ENCODE results near the gene PRDM11. TPM values are rescaled to one million over a fixed set of nuclear protein-coding genes. Genes with fewer than 3 reads are reported as not detected.
A peak's percentile ranks its signal among the peaks of the same experiment; 100 is the strongest.

The PRDM11 gene
- total and polyA plus RNA-seq, 4 donors: 0.64 to 6.9 (median 2.8) TPM

DNA sequence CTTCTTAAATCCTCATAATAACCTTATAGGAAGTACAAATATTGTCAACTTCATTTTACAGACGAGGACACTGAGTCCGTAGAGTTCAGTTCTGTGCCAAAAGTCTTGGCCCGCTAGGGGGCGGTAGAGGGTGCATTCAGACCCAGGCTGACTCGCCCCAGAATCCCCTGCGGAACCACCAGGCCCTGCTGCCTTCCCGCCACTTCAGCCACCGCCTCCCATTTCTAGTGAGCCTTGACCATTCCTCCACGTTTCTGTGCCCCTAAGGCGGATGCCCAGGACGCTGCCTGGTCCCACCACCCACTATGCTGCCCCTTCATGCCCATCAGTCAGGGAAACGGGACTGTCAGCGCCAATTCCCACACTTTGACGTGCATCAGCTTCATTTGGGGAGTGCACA lies 120.6 kb downstream of the PRDM11 start:
- Histone ChIP-seq H3K27ac (ENCODE audit: low read depth in 1 of 2, low read length in 2 of 2) (no peak overlapping the region), H3K4me1 (ENCODE audit: control insufficient read depth in 4 of 4, insufficient read depth in 4 of 4, low read length in 3 of 4) (no peaks in the 10 kb centered on the region), H3K9me3 (ENCODE audit: control insufficient read depth in 4 of 4, low read length in 3 of 4) (no peaks in the 10 kb centered on the region), H3K27me3 (ENCODE audit: control insufficient read depth in 4 of 4, insufficient read depth in 4 of 4, low read length in 3 of 4) (peaks cover 0 to 13% (median 0%) of the 10 kb centered on the region in 4 donors), H3K4me3 (ENCODE audit: low read depth in 1 of 3, low read length in 3 of 3) (no peak overlapping the region), H3K36me3 (ENCODE audit: control insufficient read depth in 4 of 4, insufficient read depth in 3 of 4, low read depth in 1 of 4, low read length in 3 of 4) (no peaks in the 10 kb centered on the region), H3K9ac (ENCODE audit: low read depth in 1 of 2, low read length in 2 of 2) (no peak overlapping the region)
- WGBS: 61% methylated on average over 14 of the region's 14 CpGs
- no peak for TF ChIP-seq SP1 (IDR thresholded peaks at IDR 0.05)
- TF ChIP-seq, protein P1, sequence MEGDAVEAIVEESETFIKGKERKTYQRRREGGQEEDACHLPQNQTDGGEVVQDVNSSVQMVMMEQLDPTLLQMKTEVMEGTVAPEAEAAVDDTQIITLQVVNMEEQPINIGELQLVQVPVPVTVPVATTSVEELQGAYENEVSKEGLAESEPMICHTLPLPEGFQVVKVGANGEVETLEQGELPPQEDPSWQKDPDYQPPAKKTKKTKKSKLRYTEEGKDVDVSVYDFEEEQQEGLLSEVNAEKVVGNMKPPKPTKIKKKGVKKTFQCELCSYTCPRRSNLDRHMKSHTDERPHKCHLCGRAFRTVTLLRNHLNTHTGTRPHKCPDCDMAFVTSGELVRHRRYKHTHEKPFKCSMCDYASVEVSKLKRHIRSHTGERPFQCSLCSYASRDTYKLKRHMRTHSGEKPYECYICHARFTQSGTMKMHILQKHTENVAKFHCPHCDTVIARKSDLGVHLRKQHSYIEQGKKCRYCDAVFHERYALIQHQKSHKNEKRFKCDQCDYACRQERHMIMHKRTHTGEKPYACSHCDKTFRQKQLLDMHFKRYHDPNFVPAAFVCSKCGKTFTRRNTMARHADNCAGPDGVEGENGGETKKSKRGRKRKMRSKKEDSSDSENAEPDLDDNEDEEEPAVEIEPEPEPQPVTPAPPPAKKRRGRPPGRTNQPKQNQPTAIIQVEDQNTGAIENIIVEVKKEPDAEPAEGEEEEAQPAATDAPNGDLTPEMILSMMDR (IDR thresholded peaks at IDR 0.05; ENCODE audit: low read depth, low read length, missing input control): no peak
- no peak for TF ChIP-seq NR2F2 (IDR thresholded peaks at IDR 0.05)
- TF ChIP-seq, protein P2, sequence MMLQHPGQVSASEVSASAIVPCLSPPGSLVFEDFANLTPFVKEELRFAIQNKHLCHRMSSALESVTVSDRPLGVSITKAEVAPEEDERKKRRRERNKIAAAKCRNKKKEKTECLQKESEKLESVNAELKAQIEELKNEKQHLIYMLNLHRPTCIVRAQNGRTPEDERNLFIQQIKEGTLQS (IDR thresholded peaks at IDR 0.05): no peak
- no peak for TF ChIP-seq HNF4G (IDR thresholded peaks at IDR 0.05)
- no peak for TF ChIP-seq TAF1 (conservative IDR thresholded peaks at IDR 0.05)
- TF ChIP-seq FOXA1 (IDR thresholded peaks at IDR 0.05): no peak
- no peak for TF ChIP-seq HNF4A (conservative IDR thresholded peaks at IDR 0.05)
- no peak for TF ChIP-seq RAD21 (IDR thresholded peaks at IDR 0.05)
- no peak for TF ChIP-seq EGR1 (IDR thresholded peaks at IDR 0.05; ENCODE audit: low read depth in 2 of 2)
- no peak for TF ChIP-seq FOXA2 (IDR thresholded peaks at IDR 0.05)
- TF ChIP-seq YY1 (IDR thresholded peaks at IDR 0.05): no peak
- TF ChIP-seq, protein P3, sequence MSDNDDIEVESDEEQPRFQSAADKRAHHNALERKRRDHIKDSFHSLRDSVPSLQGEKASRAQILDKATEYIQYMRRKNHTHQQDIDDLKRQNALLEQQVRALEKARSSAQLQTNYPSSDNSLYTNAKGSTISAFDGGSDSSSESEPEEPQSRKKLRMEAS (IDR thresholded peaks at IDR 0.05): no peak
- no peak for TF ChIP-seq JUND (IDR thresholded peaks at IDR 0.05)
- TF ChIP-seq, protein P4, sequence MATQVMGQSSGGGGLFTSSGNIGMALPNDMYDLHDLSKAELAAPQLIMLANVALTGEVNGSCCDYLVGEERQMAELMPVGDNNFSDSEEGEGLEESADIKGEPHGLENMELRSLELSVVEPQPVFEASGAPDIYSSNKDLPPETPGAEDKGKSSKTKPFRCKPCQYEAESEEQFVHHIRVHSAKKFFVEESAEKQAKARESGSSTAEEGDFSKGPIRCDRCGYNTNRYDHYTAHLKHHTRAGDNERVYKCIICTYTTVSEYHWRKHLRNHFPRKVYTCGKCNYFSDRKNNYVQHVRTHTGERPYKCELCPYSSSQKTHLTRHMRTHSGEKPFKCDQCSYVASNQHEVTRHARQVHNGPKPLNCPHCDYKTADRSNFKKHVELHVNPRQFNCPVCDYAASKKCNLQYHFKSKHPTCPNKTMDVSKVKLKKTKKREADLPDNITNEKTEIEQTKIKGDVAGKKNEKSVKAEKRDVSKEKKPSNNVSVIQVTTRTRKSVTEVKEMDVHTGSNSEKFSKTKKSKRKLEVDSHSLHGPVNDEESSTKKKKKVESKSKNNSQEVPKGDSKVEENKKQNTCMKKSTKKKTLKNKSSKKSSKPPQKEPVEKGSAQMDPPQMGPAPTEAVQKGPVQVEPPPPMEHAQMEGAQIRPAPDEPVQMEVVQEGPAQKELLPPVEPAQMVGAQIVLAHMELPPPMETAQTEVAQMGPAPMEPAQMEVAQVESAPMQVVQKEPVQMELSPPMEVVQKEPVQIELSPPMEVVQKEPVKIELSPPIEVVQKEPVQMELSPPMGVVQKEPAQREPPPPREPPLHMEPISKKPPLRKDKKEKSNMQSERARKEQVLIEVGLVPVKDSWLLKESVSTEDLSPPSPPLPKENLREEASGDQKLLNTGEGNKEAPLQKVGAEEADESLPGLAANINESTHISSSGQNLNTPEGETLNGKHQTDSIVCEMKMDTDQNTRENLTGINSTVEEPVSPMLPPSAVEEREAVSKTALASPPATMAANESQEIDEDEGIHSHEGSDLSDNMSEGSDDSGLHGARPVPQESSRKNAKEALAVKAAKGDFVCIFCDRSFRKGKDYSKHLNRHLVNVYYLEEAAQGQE (IDR thresholded peaks at IDR 0.05): no peak
- TF ChIP-seq GABPA (IDR thresholded peaks at IDR 0.05 in 1 of 2, conservative IDR thresholded peaks at IDR 0.05 in 1 of 2): no peak
- TF ChIP-seq RXRA (IDR thresholded peaks at IDR 0.05): no peak
- TF ChIP-seq, protein P5, sequence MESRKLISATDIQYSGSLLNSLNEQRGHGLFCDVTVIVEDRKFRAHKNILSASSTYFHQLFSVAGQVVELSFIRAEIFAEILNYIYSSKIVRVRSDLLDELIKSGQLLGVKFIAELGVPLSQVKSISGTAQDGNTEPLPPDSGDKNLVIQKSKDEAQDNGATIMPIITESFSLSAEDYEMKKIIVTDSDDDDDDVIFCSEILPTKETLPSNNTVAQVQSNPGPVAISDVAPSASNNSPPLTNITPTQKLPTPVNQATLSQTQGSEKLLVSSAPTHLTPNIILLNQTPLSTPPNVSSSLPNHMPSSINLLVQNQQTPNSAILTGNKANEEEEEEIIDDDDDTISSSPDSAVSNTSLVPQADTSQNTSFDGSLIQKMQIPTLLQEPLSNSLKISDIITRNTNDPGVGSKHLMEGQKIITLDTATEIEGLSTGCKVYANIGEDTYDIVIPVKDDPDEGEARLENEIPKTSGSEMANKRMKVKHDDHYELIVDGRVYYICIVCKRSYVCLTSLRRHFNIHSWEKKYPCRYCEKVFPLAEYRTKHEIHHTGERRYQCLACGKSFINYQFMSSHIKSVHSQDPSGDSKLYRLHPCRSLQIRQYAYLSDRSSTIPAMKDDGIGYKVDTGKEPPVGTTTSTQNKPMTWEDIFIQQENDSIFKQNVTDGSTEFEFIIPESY (IDR thresholded peaks at IDR 0.05): no peak
- DNase-seq (ENCODE audit: low spot score): peak; percentile 42

Data from liver (tissue), 9 donors.